Stimulated activated CD4-positive, alpha-beta T cell treated with anti-CD3 and anti-CD28 coated beads, Interleukin-12 subunit alpha, Interleukin-12 subunit beta, amount 100 ng/mL, for 48 hours (primary cell): ENCODE data around the gene KRT73.
"Not testable (repeated sequence)": the region's sequence is repeated elsewhere in the genome, so short reads cannot be mapped to it uniquely, and the experiment has no call there.

Experiments used
- DNase-seq, 3 donors: peaks; one replicate each; pipeline ENCODE4 v3.0.0-alpha.2; 2020; ENCODE audit warnings: low read depth in 2 of 3, low spot score in 1 of 3

KRT73 gene

DNA sequence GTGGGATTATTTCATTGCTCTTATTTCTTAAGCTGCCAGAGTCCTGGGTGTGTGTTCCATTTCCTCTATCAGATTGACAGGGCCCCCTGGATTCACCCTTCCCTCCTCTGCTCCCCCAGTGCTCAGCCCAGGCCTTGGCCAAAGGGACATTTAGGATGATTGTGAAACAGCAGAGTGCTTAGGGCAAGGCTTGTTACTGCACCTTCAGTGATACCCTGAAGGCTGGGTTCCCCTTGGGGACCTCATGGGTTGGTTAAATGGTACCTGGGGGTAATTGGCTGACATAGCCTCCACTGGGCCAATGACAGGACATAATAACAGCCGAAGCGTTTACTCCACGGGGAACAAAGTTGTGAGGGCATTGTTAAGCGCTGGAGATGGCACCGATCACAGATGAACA is 15.8 kb downstream of the KRT73 start:
- no peak for DNase-seq

DNA sequence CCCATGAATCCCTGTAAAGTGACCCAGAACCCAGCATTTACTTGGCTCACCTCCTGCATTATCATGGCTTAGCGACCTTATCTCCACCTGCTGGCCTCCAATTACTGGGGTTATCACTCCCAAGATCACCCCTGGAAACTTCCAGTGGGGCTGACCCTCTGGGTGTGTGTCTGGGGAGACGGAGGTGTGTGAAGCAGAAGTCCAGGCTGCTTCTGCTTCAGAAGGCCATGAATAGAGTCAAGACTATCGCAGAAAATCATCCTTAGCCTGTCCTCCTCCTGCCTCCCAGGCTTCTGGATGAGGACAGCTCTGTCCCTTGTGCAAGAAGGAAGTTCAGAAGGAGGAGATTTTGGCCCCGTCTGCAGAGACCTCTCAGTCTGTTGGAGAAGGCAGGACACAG is 16.7 kb downstream of the KRT73 start:
- DNase-seq = no peak

DNA sequence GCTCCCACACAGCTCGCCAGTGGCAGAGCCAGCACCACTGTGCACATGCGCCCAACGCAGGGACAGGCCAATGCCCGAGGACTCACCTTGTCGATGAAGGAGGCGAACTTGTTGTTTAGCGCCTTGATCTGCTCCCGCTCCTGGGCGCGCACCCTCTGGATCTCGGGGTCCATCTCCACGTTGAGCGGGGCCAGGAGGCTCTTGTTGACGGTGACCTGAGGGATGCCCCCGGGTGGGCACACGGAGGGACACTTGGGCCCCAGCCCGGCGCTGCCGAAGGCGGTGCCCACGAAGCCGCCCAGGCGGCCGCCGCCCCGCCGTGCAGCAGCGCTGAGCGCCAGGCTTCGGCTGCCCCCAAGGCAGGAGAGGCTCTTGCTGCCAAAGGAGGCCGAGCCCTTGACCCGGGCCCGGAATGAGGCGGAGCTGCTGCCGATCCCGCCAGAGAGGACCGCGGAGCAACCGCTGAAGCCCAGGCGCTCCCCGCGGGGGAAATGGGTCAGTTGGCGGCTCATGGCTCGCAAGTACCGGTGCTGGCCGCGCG is 17.3 kb downstream of the KRT73 start, which contains the start of gene KRT72:
TSS of gene KRT72 (minus strand) at position 523 of the 541 bp plus-strand sequence. CDS start at position 512, 11 bp downstream.
- DNase-seq = no peak

DNA sequence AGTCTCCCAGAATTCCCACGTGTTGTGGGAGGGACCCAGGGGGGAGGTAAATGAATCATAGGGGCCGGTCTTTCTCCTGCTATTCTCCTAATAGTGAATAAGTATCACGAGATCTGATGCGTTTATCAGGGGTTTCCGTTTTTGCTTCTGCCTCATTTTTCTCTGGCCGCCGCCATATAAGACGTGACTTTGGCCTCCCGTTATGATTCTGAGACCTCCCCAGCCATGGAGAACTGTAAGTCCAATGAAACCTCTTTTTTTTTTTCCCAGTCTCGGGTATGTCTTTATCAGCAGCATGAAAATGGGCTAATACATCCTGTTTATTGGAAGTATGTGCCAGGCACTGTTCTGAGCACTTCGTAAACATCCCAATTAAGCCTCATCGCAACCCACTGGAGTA is 17.9 kb downstream of the KRT73 start:
- DNase-seq = no peak

DNA sequence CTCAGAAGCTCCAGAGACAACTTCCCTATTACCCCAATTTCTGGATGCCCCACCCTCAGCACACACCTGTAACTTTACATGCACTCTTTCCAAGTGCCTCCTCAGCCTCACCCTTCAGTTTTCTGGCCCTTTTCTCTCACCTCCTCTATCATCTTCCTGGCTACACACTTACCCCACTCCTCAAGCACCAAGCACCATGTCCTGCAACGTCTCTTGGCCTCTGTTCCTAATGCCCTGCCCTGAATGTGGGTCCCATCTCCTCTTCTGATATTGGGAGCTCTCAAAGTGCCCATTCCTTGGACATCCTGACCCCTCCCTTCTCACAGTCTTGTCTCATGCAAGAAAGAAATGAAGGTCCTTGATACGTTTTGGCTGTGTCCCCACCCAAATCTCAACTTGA is 18.3 kb downstream of the KRT73 start:
- no peak for DNase-seq

DNA sequence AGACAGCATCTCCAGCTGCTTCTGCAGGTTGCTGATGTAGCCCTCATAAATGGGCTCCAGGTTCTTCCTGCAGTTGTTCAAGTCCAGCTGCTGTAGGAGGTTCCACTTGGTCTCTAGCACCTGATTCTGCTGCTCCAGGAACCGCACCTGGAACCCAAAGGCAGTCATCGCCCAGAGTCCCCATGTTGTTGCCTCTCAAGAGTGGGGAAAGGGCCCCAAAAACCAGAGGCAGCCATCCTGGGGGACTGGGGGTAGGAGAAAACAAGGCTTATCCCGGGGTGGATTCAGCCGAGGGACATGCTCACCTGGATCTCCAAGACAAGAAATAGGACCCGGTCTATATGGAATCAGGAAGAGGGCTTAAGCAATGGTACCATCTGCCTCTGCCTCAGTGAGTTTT is 19.4 kb downstream of the KRT73 start:
- no peak for DNase-seq

DNA sequence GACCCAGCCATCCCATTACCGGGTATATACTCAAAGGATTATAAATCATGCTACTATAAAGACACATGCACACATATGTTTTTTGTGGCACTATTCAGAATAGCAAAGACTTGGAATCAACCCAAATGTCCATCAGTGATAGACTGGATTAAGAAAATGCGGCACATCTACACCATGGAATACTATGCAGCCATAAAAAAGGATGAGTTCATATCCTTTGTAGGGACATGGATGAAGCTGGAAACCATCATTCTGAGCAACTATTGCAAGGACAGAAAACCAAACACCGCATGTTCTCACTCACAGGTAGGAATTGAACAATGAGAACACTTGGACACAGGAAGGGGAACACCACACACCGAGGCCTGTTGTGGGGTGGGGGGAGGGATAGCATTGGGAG is 24.1 kb downstream of the KRT73 start:
- not testable (repeated sequence) for DNase-seq

DNA sequence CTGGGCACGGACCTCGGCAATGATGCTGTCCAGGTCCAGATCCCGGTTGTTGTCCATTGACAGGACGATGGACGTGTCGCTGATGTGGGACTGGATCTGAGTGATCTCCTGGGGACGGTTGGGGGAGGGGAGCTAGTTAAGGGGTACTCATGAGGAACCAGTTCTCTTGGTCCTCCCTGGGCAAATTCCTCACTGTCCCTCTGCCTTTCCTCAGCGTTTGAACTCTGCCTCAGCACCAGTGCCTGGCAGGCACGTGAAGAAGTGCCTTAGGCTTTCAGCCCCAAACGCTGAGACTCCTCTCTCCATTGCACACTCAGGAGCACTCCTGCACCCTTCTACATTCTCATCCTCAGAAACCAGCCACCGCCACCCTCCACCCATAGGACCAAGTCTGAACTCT is 26.8 kb downstream of the KRT73 start:
- DNase-seq = no peak

DNA sequence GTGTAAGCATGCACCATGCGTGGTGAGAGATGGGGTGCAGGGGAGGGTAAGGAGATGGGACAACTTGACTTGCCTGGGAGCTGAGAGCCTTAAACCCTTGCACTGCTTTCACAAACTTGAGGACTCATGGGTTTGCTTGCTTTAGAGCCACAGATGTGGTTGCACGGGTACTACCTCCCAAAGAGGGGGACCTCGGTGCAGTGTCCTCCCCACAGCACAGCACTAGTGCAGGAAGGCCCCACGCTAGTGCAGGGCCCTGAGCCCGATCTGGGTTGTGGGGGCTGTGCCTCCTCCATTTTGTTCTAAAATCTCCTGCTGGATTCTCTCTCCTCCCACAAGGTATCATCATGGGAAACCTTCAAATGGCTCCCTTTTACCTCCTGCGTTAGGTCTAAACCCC is 28.3 kb downstream of the KRT73 start:
- no peak for DNase-seq

DNA sequence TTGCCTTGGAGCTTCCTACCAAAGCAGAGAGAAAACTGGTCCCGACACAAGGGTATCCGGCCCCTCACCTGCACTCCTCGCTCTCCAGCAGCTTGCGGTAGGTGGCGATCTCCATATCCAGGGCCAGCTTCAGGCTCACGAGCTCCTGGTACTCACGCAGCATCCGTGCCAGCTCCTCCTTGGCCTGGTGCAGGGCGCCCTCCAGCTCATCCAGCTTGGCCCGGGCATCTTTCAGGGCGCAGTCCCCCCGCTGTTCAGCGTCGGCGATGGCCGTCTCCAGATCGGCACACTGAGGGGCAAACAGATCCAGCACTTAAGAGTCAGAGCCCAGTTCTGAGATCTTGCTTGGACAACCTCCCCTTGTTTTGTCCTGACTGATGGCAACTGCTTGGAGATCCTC is 30.8 kb downstream of the KRT73 start:
- DNase-seq = no peak

DNA sequence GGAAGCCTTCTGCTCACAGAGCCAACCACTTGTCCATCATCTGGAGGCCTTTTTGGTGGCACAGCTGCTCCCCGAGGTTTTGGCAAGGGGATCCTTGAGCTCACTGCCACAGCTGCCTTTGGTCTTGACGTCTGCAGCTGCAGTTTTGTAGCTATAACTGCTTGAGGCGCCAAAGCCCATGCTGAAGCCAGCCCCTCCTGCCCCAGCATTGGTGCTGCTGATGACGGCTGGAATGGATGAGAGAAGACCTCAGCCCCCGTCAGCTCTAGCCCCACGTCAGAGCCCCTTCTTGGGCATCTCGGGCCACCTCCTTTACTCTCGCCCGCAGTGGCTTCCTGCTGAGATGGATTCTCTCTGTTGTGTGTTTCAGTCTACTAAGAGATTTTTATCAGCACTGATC is 32.4 kb downstream of the KRT73 start:
- DNase-seq = peak in 1 of 3 donors; percentile 20

DNA sequence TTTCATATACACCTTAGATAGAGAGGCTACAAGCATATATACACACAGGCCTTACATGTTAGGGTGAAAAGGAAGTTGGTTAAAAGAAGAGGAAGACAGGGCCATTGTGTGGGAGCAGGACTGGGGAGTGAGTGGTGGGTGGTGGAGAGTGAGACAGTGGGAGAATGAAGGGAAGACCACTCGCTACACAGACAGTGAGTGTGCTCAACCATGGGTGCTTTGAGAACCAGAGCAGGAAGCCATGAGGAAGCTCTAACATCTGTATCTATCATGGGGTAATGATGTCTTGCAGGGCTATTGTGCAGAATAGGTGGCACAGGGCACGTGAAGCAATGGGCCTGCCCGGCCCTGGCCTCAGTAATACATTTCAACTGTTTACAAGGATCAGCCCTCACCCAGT is 33.3 kb downstream of the KRT73 start:
- DNase-seq = no peak

DNA sequence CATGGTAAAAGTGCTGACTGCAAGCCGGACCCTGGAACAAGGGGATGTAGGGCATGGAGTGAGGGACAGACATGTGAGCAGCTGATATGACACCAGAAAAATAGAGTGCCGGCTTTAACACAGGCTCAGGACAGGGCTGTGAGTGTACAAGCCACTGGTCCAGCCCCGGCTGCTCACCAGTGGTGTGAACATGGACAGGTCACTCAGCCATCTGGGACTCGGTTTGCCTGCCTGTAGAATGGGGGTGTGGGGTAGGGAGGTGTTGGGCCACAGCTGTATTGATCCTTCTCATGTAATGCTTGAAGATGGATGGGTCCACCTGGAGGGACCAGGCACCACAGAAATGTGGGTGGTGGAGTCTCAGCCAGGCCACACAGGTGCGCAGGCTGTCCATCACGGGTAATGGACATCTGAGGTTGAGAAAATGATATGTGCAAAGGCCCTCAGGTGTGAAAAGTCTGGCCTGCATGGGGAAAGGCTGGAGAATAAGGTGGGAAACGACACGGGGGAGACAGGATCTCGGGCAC is 34.1 kb downstream of the KRT73 start:
- DNase-seq = no peak

DNA sequence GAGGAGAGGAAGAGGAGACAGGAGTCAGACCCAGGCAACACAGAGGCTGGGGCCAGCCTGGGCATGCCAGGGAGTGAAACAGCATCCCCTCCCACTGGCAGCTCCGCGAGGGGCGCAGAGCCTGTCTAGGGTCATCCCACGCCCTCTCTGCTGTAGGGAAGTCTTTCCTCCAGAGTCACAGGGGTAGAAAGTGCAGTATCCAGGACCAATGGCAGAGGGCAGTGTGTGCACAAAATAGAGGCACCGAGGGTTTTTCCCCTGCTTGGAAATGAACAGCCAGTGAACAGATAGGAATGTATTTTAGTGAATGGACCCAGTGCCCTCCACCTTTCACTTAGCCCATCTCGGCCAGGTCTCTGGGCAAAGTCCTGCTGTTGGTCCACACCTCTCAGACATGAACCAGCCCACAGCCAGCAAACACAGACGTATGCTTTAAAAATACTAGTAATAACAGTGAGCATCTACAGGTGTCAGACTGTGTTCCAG is 35.3 kb downstream of the KRT73 start:
- peak; percentile 34 to 62 (median 38) for DNase-seq

DNA sequence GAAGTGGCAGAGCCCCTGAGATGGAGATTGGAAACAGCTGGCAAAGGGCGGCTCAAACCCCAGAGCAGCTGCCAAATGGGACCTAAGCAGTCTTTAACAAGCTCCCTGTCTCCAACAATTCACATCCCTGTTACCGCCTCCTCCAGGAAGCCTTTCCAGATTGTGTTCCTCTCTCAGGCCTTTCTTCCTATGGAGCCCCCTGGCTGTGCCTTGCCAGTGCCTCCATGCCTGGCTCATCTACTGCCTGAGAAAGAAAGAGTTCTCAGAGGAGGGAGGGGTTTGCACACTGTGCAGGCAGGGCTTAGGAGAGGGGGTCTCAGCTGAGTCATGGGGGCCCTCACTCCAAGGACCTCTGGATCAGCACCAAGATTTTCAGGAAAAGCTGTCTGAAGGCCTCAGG is 35.9 kb downstream of the KRT73 start:
- DNase-seq = no peak

DNA sequence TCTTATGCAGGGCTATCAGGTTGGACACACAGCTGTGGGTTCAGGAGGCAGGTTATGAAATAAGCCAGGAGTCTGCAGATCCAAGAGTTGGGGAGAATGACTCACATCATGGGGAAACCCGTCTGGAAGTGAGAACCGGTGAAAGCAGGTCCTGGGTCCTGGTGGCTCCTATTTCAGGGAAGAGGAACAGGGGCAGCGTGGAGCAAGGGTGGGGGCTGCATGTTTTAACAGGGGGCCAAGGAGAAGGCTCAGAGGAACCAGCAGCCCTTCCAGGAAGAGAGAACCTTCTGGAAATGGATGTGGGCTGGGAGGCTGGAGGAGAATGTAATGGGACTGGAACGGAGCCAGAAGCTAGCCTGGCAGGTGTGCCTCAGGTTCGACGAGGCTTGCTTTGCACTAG is 36.9 kb downstream of the KRT73 start:
- no peak for DNase-seq

DNA sequence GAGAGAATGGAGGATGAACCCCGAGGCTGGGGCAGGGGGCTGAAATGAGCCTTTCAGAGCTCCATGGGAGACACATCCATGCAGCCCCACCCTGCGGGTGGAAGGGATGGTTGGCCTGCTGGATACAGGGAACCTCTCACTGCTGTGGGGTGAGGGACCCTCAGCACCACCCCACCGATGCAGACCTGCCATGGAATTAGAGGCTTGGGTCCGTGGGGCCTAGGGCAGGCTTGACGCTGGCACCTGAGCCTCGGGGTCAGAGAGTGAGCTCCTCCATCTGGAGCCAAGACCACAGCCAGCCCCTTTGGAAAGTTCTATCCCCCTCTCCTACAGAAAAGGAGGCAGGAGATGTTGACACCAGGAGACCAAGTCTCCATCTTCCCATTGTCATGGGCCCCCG is 37.3 kb downstream of the KRT73 start:
- no peak for DNase-seq

DNA sequence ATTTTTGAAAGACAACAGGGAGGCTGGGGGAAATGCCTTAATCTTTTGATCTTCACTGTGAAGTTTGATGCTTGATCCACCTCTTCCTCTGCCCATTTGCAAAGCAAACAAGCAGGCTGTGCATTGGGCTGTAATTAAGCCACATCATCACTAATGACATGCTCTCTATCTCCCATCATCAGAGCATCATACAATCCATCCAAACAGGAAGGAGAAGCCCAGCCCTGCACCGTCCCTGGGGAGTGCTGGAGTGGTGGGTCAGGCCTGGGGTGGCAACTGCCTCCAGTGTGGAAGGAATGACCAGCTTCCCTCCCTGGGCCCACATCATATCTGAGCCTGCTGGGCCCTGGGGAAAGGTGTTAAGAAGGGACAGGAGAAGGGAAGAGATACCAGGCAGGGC is 37.9 kb downstream of the KRT73 start:
- no peak for DNase-seq

DNA sequence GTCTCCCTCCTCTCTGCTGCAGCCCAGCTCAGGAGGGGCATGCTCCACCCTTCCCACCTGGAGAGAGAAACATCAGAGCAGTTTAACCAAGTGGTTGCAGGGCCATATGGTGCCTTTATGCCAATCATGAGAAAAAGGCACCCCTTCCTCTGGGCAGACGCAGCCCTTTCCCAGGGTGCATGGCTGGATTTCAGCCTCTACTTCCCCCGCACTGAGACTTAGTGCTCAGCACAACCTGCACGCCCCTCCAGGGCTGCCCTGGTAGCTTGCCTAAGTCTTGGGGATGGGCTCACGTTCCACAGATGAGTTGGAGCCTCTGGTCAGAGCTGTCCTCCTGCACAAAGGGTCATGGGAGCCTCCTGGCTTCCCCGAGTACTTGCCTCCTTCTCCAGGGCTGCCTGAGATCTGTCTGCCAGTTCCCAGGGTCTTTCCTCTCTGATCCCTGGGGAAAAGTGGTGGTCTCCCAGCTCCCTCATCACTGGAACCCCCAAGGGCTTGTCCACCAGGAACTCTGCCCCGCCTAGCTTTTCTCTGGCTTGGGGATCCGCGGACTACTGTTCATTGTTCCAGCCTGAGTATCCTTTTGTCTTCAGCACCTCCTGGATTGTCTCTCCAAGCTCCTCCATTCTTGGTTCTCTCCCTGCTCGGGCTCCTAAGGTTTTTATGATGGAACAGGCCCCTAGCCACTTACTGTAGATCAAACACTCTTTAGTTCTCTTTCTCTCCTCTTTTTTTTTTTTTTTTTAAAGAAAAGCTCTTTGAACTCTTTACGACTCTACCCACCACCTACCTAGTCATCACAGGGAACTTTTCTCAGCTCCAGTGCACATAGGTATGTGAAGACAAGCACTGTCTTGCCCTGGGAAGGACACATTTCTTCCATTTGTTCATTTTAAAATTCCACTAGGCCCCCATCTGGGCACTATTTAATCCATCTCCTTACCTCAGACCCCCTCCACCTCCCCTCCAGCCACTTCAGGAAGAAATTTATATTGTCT is 38.6 kb downstream of the KRT73 start:
- no peak for DNase-seq

DNA sequence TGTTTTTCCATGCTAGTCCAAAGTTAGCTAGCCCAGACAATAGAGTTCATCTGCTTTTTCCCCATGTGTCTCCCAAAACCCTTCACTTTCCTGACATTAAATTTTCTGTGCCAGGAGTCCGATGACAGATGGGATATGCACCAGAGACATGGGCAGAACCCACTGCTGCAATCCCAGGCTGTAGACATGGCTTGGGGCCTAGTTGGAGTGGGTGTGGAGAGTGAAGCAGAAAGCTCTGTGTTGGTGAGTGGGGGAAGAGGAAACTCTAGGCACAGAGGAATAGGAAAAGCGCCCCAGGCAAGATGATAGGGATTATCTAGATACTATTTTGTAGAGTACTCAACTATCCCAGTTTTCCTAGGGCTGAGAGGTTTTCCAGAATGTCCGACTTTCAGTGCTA is 39.9 kb downstream of the KRT73 start:
- DNase-seq = no peak

DNA sequence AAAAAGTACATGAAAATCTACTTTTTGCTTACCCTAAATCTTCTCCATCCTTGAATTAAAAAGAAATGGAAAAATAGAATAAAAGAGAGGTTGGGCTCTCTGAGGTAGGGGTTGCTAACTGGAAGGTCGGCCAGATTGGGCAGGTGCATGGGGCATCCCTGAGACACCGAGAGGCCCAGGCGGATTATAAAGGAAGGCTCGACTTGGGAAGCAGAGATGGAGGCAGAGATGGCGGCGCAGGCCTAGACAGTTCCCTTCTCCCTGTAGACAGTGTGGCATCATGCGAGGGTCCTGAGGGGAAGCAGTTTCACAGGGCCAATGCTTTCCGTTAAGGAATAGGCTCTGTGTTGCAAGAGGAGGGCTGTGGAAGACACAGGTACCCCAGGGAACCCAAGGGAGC is 41.0 kb downstream of the KRT73 start:
- DNase-seq = no peak

DNA sequence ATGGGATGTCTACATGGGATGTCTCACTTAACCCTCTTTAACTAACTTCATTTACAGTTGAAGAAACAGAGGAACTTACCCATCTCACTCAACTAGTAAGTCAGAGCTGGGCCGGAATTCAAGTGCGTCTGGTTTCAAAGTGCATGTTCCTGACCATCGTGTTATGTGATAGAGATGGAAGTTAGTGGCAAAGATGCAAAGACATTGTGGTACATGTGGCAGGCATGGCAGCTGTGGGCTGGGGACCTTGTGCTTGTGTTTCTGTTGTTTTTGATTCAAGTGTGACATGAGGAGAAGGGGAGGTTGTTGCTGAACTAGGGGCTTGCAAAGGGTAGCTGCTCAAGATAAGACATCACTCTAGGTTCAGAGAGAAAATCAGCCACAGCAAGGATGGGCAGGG is 42.4 kb downstream of the KRT73 start:
- no peak for DNase-seq
